HepG2 (cell line): ENCODE results near the gene PPP2R2D. TPM values are rescaled to one million over a fixed set of nuclear protein-coding genes. Genes with fewer than 3 reads are reported as not detected.

Source experiments
- ATAC-seq: fragments of 200-7000 bp; cut with Tn5 transposase; 3 replicates; pipeline ENCODE4 v1.9.1; 2020; ENCODE audit warnings: mild to moderate bottlenecking, moderate library complexity
- BruUV-seq: library from RNA; stranded (reverse); fragments of 400-500 nt; replicated peaks from 2 replicates; lab custom pipeline; 2021; lab: Mats Ljungman, UMichigan
- CTCF ChIA-PET: fragments of 300-600 bp; formaldehyde crosslinking; extraction: SDS; loops from one replicate; lab custom pipeline; 2021; ENCODE audit warnings: low total read pairs, inconsistent platforms, low intra/inter-chr PET ratio; lab: Yijun Ruan, JAX
- POLR2A ChIA-PET: fragments of 350-600 bp; sonication (Branson Sonifier 250); formaldehyde crosslinking; loops from one replicate; lab custom pipeline; 2020; ENCODE audit warnings: antibody characterized with exemption, inconsistent platforms; lab: Yijun Ruan, JAX
- DNase-seq: peaks from one replicate; pipeline ENCODE4 v3.0.0-alpha.2; 2015; ENCODE audit warnings: low spot score
- FAIRE-seq: peaks from 3 replicates; lab custom pipeline; 2011; peaks lifted over from hg19 to GRCh38; lab: Jason Lieb, UNC
- H2AFZ ChIP-seq: one replicate; pipeline ENCODE4 v1.6.1; 2011; ENCODE audit warnings: low read length, inconsistent platforms
- H3K27ac ChIP-seq: fragments of 300-600 bp; 3 replicates; pipeline ENCODE4 v1.8.0; 2011; ENCODE audit warnings: mixed run types, mild to moderate bottlenecking, mixed read lengths, low read length, inconsistent platforms; ENCODE audit not compliant: insufficient read depth; ENCODE audit errors: extremely low read length
- H3K27me3 ChIP-seq, 2 experiments: fragments of 200-600 bp in 1 of 2; 2 replicates in 1 of 2; 3 replicates in 1 of 2; pipeline versions ENCODE4 v1.6.0 to v1.8.0; 2011; ENCODE audit warnings: low read length in 2 of 2, mild to moderate bottlenecking in 2 of 2, moderate library complexity in 2 of 2, inconsistent platforms in 1 of 2; ENCODE audit not compliant: insufficient read depth in 2 of 2, control insufficient read depth in 1 of 2
- H3K36me3 ChIP-seq, 2 experiments: fragments of 200-600 bp in 1 of 2; replicated peaks in 1 of 2; 2 replicates in 1 of 2; 3 replicates in 1 of 2; pipeline versions ENCODE4 v1.5.1 to v1.8.0; 2011; ENCODE audit warnings: low read length in 2 of 2, inconsistent platforms in 1 of 2; ENCODE audit not compliant: insufficient read depth in 2 of 2, control insufficient read depth in 1 of 2
- H3K4me1 ChIP-seq: 2 replicates; pipeline ENCODE4 v1.5.1; 2012; ENCODE audit warnings: low read length, inconsistent platforms; ENCODE audit not compliant: insufficient read depth
- H3K4me2 ChIP-seq: 2 replicates; pipeline ENCODE4 v1.6.0; 2011; ENCODE audit warnings: low read depth, low read length, inconsistent platforms
- H3K4me3 ChIP-seq, 3 experiments: fragments of 200-600 bp in 1 of 3; sonication (generic), shearing (Covaris generic) in 1 of 3; replicated peaks in 1 of 3; 2 replicates each; pipeline ENCODE4 v1.5.1; 2011 to 2016; ENCODE audit warnings: low read length in 3 of 3, inconsistent platforms in 2 of 3, low read depth in 2 of 3, mild to moderate bottlenecking in 2 of 3, control low read depth in 1 of 3, mixed read lengths in 1 of 3; ENCODE audit not compliant: insufficient read depth in 1 of 3
- H3K79me2 ChIP-seq: one replicate; pipeline ENCODE4 v1.6.1; 2011; ENCODE audit warnings: low read length, inconsistent platforms; ENCODE audit not compliant: insufficient read depth
- H3K9ac ChIP-seq: 2 replicates; pipeline ENCODE4 v1.6.0; 2011; ENCODE audit warnings: mild to moderate bottlenecking, low read depth, low read length, inconsistent platforms; ENCODE audit not compliant: insufficient read depth
- H3K9me3 ChIP-seq: 2 replicates; pipeline ENCODE4 v1.5.1; 2012; ENCODE audit warnings: mild to moderate bottlenecking, low read length
- H4K20me1 ChIP-seq: 2 replicates; pipeline ENCODE4 v1.6.0; 2011; ENCODE audit warnings: inconsistent platforms, mild to moderate bottlenecking, low read length, moderate library complexity; ENCODE audit not compliant: insufficient read depth
- HCFC1 ChIP-seq: fragments of 150-350 bp; IDR thresholded peaks from 2 replicates; pipeline ENCODE4 v1.6.1; 2014; ENCODE audit warnings: low read depth, low read length
- MXI1 ChIP-seq: IDR thresholded peaks from 3 replicates; pipeline ENCODE4 v1.6.1; 2012; ENCODE audit warnings: low read depth, low read length, inconsistent platforms, borderline replicate concordance
- PAF1 ChIP-seq: IDR thresholded peaks from 2 replicates; pipeline ENCODE4 v1.6.1; 2016; ENCODE audit warnings: missing genetic modification reagents, missing compliant biosample characterization
- POLR2G ChIP-seq: fragments of 200-400 bp; formaldehyde crosslinking; IDR thresholded peaks from 2 replicates; pipeline ENCODE4 v1.6.1; 2018; ENCODE audit warnings: mild to moderate bottlenecking, low read depth, low read length, moderate library complexity
- ZFX ChIP-seq: sonication (generic); formaldehyde crosslinking; IDR thresholded peaks from 2 replicates; pipeline ENCODE4 v1.4.0; 2020; ENCODE audit warnings: mild to moderate bottlenecking, low read depth, missing genetic modification reagents, moderate library complexity
- WGBS: methylation state at CpG from one replicate; pipeline ENCODE4 v1.1.6; 2017; ENCODE audit warnings: low lambda C conversion rate; 5-methylcytosine and 5-hydroxymethylcytosine counted together
- in situ Hi-C: cut with HindIII; loops from 2 replicates; pipeline ENCODE4 v1.10.0; 2017; ENCODE audit warnings: low pct_unique_long_range_greater_than_20kb; ENCODE audit not compliant: extremely low pct_ligation_motif_present
- intact Hi-C: fragments of 100-400 bp; cut with micrococcal nuclease; formaldehyde crosslinking; loops from one replicate; pipeline ENCODE4 v1.10.0; 2022; ENCODE audit not compliant: unreplicated experiment
- polyA plus RNA-seq, 8 experiments: library from polyadenylated mRNA; depleted of rRNA in 3 of 8; stranded (reverse) in 7 of 8; unstranded in 1 of 8; fragments of >200 nt; fragmentation: Illumina TruSeq in 4 of 8; extraction: Trizol in 4 of 8; gene quantifications; 2 replicates each; pipeline versions ENCODE4 v1.2.1 to v1.2.3, GENCODE V29; 2011 to 2016; ENCODE audit warnings: low read depth in 4 of 8, missing spikeins in 1 of 8, mixed read lengths in 1 of 8; ENCODE audit not compliant: insufficient read depth in 1 of 8
- total RNA-seq, 5 experiments: library from RNA; depleted of rRNA; stranded (reverse); fragments of >200 nt; fragmentation: Illumina TruSeq; extraction: Trizol; gene quantifications; 2 replicates each; pipeline ENCODE4 v1.2.3, GENCODE V29; 2016; ENCODE audit warnings: low read depth in 1 of 5
- TF ChIP-seq, protein P1 (sequence below): fragments of 450-650 bp; IDR thresholded peaks from 2 replicates; pipeline ENCODE4 v1.6.1; 2016
- TF ChIP-seq, protein P2 (sequence below): sonication (generic); formaldehyde crosslinking; IDR thresholded peaks from 2 replicates; pipeline ENCODE4 v1.5.1; 2020; ENCODE audit warnings: mild to moderate bottlenecking, missing genetic modification reagents, borderline replicate concordance
- TF ChIP-seq, protein P3 (sequence below): sonication (generic); formaldehyde crosslinking; IDR thresholded peaks from 2 replicates; pipeline ENCODE4 v1.5.0; 2020; ENCODE audit warnings: mild to moderate bottlenecking, missing genetic modification reagents, borderline replicate concordance
- TF ChIP-seq, protein P4 (sequence below): IDR thresholded peaks from 2 replicates; pipeline ENCODE4 v1.6.1; 2012; ENCODE audit warnings: inconsistent platforms

The PPP2R2D gene
- total and polyA plus RNA-seq, 2 of the 13 experiments (the other 11 are each of a cell fraction or from before 2014, with no cell fraction given) = 32.7 to 33.2 TPM

DNA sequence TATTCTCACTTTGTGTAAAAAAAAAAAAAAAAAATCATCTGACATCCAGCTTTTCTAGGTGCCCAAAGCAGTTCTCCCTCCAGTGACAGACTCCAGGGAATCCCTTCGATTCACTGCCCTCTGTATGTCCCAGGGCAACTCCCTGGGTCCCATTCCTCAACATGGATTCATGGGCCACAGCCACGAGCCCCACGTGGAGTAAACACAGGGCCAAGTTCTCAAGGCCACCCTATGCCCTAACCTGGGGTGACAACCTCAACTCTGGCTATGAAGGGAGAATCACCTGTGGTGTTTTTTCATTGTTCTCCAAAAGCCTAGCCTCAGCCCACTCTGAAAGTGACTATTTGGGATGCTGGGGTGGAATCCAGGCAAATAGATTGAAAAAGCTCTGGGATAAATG is 77.6 kb downstream of the PPP2R2D start:
- no peak overlapping the region for H2AFZ ChIP-seq
- DNase-seq (no peak), FAIRE-seq (no peak), ATAC-seq (no peak)
- H3K4me3 ChIP-seq = peak overlapping the region; percentile 88 to 98 (median 91)
- H3K4me1 ChIP-seq = peaks cover 73% of the 10 kb centered on the region
- H3K79me2 ChIP-seq = peaks cover 83% of the 10 kb centered on the region
- BruUV-seq = no TSS peak
- in situ Hi-C loops (loop anchor here (5.0 kb wide), 1 partner anchor 44 kb away; no protein-coding TSS in a partner anchor), intact Hi-C loops (loop anchor here (2.0 to 5.0 kb wide), 2 partner anchors 44 to 76 kb away; partner anchors contain the start of gene PPP2R2D)
- WGBS = 17% methylated on average over 2 of the region's 3 CpGs
- peaks cover 13 to 37% of the 10 kb centered on the region in 2 experiments for H3K36me3 ChIP-seq
- H3K9ac ChIP-seq = peak overlapping the region; percentile 91
- H3K27ac ChIP-seq = peak overlapping the region; percentile 15
- peaks cover 75% of the 10 kb centered on the region for H4K20me1 ChIP-seq
- ChIA-PET POLR2A (interaction anchor here (1.2 to 4.3 kb wide), 3 partner anchors 19 to 86 kb away, joined by 3 to 49 read pairs (median 3); no protein-coding TSS in a partner anchor), CTCF (no interaction called here)
- no peaks in the 10 kb centered on the region for H3K9me3 ChIP-seq
- H3K27me3 ChIP-seq = no peaks in the 10 kb centered on the region; a peak in 1 of 5 replicates
- peak overlapping the region; percentile 91 for H3K4me2 ChIP-seq
- TF ChIP-seq, protein P1, sequence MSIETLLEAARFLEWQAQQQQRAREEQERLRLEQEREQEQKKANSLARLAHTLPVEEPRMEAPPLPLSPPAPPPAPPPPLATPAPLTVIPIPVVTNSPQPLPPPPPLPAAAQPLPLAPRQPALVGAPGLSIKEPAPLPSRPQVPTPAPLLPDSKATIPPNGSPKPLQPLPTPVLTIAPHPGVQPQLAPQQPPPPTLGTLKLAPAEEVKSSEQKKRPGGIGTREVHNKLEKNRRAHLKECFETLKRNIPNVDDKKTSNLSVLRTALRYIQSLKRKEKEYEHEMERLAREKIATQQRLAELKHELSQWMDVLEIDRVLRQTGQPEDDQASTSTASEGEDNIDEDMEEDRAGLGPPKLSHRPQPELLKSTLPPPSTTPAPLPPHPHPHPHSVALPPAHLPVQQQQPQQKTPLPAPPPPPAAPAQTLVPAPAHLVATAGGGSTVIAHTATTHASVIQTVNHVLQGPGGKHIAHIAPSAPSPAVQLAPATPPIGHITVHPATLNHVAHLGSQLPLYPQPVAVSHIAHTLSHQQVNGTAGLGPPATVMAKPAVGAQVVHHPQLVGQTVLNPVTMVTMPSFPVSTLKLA = peak; percentile 27; the same call in 1 of the 2 replicates
- TF ChIP-seq MXI1 (peak; percentile 30; the same call in 1 of the 3 replicates), ZFX (CRISPR knock-in tag) (peak; percentile 27; the same call in 1 of the 2 replicates), POLR2G (0 out of 2 replicates have a peak, but pooled peaks have one; percentile 30), PAF1 (CRISPR knock-in tag) (0 out of 2 replicates have a peak, but pooled peaks have one; percentile 66), HCFC1 (no peak)
- TF ChIP-seq, protein P2, sequence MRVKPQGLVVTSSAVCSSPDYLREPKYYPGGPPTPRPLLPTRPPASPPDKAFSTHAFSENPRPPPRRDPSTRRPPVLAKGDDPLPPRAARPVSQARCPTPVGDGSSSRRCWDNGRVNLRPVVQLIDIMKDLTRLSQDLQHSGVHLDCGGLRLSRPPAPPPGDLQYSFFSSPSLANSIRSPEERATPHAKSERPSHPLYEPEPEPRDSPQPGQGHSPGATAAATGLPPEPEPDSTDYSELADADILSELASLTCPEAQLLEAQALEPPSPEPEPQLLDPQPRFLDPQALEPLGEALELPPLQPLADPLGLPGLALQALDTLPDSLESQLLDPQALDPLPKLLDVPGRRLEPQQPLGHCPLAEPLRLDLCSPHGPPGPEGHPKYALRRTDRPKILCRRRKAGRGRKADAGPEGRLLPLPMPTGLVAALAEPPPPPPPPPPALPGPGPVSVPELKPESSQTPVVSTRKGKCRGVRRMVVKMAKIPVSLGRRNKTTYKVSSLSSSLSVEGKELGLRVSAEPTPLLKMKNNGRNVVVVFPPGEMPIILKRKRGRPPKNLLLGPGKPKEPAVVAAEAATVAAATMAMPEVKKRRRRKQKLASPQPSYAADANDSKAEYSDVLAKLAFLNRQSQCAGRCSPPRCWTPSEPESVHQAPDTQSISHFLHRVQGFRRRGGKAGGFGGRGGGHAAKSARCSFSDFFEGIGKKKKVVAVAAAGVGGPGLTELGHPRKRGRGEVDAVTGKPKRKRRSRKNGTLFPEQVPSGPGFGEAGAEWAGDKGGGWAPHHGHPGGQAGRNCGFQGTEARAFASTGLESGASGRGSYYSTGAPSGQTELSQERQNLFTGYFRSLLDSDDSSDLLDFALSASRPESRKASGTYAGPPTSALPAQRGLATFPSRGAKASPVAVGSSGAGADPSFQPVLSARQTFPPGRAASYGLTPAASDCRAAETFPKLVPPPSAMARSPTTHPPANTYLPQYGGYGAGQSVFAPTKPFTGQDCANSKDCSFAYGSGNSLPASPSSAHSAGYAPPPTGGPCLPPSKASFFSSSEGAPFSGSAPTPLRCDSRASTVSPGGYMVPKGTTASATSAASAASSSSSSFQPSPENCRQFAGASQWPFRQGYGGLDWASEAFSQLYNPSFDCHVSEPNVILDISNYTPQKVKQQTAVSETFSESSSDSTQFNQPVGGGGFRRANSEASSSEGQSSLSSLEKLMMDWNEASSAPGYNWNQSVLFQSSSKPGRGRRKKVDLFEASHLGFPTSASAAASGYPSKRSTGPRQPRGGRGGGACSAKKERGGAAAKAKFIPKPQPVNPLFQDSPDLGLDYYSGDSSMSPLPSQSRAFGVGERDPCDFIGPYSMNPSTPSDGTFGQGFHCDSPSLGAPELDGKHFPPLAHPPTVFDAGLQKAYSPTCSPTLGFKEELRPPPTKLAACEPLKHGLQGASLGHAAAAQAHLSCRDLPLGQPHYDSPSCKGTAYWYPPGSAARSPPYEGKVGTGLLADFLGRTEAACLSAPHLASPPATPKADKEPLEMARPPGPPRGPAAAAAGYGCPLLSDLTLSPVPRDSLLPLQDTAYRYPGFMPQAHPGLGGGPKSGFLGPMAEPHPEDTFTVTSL (CRISPR knock-in tag) = no peak
- TF ChIP-seq, protein P3, sequence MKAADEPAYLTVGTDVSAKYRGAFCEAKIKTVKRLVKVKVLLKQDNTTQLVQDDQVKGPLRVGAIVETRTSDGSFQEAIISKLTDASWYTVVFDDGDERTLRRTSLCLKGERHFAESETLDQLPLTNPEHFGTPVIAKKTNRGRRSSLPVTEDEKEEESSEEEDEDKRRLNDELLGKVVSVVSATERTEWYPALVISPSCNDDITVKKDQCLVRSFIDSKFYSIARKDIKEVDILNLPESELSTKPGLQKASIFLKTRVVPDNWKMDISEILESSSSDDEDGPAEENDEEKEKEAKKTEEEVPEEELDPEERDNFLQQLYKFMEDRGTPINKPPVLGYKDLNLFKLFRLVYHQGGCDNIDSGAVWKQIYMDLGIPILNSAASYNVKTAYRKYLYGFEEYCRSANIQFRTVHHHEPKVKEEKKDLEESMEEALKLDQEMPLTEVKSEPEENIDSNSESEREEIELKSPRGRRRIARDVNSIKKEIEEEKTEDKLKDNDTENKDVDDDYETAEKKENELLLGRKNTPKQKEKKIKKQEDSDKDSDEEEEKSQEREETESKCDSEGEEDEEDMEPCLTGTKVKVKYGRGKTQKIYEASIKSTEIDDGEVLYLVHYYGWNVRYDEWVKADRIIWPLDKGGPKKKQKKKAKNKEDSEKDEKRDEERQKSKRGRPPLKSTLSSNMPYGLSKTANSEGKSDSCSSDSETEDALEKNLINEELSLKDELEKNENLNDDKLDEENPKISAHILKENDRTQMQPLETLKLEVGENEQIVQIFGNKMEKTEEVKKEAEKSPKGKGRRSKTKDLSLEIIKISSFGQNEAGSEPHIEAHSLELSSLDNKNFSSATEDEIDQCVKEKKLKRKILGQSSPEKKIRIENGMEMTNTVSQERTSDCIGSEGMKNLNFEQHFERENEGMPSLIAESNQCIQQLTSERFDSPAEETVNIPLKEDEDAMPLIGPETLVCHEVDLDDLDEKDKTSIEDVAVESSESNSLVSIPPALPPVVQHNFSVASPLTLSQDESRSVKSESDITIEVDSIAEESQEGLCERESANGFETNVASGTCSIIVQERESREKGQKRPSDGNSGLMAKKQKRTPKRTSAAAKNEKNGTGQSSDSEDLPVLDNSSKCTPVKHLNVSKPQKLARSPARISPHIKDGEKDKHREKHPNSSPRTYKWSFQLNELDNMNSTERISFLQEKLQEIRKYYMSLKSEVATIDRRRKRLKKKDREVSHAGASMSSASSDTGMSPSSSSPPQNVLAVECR (CRISPR knock-in tag) = peak; percentile 18; the same call in 1 of the 2 replicates
- TF ChIP-seq, protein P4, sequence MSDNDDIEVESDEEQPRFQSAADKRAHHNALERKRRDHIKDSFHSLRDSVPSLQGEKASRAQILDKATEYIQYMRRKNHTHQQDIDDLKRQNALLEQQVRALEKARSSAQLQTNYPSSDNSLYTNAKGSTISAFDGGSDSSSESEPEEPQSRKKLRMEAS = 0 out of 2 replicates have a peak, but pooled peaks have one; percentile 29
